GM21786 (cell line): Measurements from ENCODE around the gene MTMR11.
A peak's percentile ranks its signal among the peaks of the same experiment; 100 is the strongest.

Source experiments
- ATAC-seq: cut with Tn5 transposase; IDR thresholded peaks from one replicate; pipeline ENCODE4 v1.9.1; 2021; ENCODE audit not compliant: unreplicated experiment

Gene MTMR11

DNA sequence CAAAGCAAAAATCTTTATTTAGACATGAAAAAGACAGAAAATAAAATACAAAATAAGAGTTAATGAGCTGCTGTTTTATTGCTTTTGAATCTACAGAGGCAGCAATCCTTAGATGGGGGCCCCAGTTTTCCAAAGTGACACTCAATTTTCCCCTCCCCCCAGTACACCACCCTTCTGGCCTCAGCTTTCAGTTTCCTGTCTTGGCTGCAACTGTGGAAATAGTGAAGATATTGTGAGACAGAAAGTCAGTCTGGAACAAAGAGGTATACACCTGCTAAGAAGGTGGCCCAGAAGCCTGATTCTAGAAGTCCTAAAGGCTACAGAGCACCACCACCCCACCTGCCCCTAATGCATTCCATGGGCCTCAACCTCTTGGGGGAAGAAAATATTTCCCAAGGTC, 1.1 kb upstream of the MTMR11 start:
- no peak for ATAC-seq

DNA sequence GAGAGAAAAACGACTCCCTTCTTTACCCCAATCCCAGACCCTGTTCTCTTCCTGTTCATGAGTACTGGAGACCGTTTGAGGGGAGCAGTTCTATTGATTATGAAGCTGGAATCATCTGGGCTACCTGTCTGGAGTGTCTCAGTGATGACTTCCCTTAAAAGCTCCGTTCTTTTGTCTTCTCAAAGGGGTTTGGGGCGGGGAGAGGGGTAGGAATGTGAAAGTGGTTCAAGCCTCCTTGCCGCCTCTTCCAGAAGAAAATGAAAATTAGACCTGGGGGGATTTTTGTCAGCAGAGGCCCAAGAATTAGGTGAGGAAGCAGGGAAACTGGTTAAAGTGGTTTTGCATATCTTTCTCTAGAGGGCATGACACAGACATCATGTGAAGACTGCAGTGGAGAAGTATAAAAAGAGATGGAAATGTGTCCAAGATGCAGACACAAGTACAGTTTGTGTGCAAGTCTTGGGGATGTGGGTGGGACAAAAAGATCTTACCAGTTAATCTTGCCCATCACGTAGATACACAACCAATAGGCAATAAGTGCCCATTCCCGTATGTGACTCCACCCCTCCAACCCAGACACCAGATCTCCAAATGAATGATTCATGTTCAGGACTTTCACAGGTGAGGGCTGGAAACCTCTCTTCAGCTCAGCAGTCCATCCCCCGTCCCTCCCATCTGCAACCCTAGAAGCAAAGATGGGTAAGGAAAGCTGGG, 470 bp upstream of the MTMR11 start:
- no peak for ATAC-seq

DNA sequence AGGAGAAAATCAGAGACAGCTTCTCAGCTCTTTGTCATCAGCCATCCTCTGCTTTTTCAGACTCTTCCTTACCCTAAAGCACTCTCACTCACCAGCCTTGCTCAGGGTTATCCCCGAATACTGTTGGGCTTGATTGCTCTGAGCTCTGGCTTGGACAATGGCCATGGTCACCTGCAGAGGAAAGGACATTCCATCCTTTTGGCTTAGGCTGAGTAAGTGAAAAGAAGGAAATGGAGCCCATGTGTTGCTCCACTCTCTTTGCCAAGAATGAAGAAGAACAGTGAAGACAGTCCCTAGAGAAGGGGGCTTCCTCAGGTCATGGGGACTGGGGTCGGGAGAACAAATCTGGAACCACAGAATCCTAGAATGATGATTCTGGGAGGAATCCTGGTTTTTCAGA, 2.3 kb downstream of the MTMR11 start:
- no peak for ATAC-seq

DNA sequence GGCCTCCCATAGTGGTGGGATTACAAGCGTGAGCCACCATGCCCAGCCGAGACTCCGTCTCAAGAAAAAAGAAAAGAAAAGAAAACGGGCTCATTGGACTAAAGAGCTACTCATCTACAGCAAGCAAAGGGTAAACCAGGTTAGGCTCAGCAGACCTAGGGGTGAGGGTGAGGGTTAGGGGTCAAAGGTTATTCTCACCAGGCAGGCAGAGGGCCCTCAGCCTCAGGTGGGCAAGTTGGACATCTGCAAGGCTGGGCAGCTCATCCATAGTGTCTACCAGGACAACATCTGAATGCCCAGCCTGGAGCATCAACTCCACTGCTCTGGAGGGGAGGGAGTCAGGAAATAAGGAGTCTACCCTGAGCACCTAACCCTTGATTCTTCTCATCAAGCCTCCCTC, 3.5 kb downstream of the MTMR11 start:
- no peak for ATAC-seq

DNA sequence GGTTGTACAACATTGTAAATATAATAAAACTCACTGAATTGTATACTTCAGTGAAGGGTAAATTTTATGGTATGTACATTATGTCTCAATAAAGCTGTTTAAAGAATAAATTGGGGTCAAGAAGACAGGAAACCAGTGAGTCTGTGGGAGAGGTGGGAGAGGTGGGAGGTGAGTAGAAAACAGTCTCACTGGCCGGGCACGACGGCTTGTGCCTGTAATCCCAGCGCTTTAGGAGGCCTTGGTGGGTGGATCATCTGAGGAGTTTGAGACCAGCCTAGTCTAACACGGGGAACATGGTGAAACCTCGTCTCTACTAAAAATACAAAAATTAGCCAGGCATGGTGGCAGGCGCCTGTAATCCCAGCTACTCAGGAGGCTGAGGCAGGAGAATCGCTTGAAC, 4.2 kb downstream of the MTMR11 start:
- ATAC-seq, result no peak

DNA sequence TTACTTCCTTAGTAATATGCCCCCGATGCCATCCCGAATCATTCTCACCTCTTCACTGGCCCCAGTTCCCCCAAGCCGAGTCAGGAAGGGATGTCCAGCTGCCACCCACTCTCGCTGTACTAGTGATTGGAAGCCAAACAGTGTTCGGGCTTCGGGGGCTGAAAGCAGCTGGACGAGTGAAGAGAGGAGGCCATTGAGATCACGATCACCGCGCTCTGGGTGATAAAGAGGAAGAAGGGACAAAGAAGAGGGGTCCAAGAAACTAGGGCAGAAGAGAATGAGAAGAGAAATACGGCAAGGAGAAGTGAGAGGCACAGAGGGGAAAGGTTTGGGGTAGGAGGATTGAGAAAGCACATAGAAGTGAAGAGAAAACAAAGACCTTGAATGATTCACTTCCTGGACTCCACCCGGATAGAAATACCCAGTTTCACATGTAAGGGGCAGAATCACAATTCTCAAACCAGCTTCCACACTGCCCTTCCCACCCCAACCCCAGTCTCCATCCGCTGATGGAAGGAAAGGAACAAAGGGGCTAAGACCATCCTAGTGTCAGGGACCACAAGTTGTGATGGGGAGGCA, 5.4 kb downstream of the MTMR11 start:
- ATAC-seq, result no peak

DNA sequence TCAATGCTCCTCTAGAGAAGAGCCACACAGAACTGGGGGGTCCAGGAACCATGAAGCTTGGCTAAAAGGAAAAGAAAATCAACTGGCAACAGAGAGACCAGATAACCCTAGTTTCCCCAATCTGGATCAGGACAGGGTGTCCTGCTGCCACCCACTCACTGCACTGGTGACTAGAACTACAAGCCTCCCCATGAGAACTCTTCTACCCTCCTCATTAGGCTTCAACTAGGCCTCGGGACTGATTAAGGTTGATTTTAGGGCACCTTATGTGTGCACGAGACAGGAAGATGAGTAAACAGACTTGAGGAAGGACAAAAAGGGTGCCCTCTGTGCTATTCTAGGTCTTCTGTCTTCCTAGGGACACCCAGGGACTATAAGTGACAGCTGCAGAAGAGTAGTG, 6.8 kb downstream of the MTMR11 start:
- ATAC-seq, result no peak

DNA sequence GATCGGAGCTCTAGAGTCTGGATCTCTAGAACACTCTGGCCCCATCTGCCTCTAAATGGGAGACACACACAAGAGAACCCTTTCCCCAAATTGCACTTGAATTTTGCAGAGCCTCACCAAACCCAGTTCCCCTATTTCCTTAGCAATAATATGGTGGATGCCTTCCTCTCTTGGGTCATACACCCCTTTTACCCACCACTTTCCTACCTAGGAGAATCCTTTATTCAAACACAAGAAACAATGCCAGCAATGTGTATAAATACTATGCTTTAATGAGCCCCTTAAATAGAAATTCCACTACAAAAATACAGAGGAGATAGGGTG, 8.3 kb downstream of the MTMR11 start:
- ATAC-seq, result no peak

DNA sequence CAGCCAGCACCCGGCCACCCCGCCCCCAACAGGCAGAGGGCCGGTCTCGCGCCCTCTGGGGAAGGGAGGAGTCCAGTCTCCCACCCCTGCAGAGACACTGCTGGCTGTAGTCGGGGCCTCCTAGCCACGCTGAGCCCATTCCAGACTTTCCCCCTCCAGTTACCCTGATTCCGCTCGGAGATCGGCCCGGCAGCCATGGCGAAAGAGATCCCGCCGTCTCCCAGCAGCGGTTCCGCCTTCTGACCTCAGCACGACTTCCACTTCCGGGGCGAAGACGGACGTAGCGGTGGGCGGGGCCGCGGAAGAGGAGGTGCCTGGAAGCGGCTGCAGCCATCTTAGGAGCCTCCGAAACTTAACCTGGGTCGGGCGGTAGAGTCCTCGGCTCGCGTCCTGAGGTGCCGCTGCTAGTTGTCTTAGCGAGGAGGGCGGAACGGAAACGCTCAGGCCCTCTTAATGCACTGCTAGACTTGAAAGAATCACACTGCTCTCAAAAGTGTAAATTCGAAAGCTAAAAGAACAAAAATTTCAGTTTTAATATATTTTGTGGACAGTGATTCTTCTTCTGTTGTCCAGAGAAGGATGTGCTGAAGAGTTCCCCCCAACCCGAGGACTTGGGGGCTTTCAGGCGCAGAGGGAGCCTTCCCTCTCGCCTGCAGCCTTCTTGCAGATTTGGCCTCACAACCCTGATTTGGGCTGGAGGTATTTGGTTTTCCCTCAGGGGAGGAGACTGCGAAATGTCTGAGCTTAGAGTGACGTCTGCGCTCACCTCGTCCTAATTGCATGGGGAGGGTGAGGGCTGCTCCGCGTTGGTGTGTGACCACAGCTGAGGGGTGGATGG, 8.9 kb downstream of the MTMR11 start, which contains the start of gene SF3B4:
Gene SF3B4 (minus strand): TSS at position 241 of the 838 bp plus-strand sequence. CDS start 44 bp downstream, at position 197.
- peak; percentile 92 for ATAC-seq

DNA sequence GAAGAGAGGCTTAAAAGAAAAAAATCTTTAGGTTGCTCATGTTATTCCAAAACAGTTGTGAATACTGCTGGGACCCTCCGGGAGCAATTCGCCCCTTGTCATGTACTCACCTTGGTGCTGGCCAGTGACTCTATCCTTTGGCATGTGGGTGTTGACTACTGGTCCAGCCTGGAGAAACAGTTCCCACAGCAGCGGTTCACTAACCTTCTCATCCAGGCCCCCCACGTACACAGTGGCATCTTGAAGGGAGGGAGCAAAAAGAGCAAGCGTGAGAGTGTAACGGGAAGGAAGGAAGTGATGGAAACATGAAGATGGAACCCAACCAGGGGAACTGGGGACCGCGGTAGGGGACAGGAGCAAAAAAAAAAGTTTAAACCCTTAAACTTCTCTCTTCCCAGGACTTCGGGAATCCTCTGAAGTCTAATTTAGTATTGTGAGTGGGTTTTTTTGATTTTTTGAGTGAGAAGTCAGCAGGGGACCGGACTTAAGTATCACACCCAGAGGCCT, 9.6 kb downstream of the MTMR11 start:
- ATAC-seq, result no peak

DNA sequence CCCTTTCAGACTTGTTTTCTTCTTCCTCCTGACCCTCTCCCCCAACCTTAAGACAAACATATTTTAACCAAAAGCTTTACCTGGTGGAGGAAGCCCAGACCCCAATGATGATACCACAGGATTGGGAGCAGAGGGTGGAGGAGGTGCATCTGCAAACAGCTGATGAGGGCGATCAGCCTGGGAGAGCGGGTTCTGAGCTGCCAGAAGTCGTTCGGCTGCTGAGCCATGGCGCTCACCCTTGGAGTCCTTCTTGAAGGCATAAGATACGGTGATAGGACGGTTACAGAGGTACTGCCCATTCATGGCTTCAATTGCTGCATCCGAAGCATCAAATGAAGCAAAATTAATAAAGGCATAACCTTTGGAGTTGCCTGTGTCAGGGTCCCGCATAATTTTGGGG, 10.4 kb downstream of the MTMR11 start:
- no peak for ATAC-seq

DNA sequence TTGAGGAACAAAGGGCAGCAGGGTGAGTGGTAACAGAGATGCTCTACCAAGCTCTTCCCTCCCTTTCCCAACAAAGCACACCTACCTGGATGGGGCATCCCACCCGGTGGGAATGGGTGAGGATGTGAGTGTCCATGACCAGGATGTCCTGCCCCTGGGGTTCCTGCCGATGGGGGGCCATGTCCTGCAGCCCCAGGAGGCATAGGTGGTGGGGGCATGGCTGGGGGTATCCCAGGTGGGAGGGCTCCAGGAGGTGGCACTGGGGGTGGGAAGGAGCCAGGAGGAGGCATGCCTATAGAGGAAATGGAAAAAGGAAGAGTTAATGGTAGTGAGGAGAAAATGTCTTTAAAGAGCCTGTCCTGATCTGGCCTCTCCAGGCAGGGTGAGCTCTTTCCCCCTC, 10.9 kb downstream of the MTMR11 start:
- ATAC-seq, result no peak

DNA sequence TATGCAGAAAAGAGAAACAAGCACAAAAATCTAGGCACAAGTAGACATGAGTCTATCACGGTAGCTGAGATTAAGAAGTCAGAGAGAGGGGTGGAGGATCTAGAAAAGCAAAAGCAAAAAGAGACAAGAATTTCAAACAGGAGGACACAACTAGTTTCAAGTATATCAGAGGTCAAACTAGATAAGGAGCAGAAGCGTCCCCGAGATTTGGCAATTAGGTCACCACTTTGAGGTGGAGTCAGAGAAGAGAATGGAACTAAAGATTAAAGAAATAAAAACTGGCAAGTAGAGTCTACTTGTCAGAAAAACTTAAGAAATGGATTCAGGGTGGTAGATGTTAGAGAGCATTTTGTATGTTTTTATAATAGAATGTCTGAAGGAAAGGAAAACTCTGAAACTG, 11.3 kb downstream of the MTMR11 start:
- no peak for ATAC-seq

DNA sequence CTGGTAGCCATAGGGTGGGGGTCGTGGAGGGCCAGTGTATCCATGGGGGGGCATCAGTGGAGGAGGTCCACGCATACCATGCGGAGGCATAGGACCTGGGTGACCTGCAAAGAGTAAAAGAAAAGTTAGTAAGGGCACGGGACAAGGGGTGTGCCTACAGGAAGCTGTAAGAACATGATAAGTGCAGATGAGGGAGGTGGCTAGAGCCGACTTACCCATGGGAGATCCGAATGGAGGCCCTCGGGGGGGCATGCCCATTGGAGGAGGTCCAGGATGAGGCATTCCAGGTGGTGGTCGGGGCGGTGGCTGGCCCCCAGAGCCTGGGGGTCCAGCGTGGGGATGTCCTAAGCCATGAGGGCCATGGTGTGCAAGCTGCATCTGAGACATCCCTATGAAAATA, 13.1 kb downstream of the MTMR11 start:
- no peak for ATAC-seq

DNA sequence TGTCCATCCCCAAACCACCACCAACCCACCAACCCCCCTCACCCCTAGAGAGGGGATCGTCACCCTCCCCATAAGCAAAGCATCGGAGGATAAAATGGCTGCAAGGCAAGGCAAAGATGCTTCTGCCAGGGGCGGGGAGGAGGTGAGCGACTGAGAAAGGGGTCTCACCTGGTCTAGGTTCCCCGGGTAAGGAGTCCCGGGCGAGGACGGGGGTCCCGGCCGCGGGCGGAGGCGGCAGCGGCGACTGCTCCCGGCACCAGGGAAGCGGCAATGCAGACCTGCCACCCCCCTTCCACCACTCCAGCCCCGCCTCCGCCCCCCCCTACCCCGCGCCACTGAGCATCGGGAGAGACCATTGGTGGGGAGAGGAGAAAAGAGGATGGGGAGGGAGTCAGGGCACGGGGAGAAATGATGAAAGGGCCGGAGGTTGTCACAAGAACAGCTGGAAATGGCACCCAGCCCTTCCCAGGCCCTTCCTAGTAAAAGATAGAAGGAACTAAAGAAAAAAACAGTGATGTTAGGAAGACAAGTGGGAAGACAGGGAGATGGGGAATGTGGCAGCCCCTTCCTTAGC, 19.0 kb downstream of the MTMR11 start, which contains the start of gene SV2A:
Gene SV2A (minus strand): TSS at position 274 of the 574 bp plus-strand sequence. CDS start 4,004 bp downstream, outside the sequence.
- no peak for ATAC-seq

DNA sequence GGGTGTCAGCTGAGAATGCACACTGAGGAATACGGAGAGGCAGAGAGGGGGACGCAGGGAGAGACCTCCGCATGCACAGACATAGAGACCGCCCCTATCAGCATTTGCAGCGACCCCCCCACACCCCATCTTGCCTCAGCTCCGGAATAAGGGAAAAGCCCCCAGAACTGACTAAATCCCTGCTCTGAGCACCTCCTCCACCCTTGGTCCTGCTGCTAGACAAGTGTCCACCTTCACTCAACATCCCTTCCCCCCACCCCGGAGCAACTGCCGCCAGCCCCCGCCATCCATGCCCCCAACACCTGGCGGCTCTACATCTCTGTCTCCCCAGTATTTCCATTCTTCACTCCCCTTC, 19.8 kb downstream of the MTMR11 start:
- no peak for ATAC-seq

DNA sequence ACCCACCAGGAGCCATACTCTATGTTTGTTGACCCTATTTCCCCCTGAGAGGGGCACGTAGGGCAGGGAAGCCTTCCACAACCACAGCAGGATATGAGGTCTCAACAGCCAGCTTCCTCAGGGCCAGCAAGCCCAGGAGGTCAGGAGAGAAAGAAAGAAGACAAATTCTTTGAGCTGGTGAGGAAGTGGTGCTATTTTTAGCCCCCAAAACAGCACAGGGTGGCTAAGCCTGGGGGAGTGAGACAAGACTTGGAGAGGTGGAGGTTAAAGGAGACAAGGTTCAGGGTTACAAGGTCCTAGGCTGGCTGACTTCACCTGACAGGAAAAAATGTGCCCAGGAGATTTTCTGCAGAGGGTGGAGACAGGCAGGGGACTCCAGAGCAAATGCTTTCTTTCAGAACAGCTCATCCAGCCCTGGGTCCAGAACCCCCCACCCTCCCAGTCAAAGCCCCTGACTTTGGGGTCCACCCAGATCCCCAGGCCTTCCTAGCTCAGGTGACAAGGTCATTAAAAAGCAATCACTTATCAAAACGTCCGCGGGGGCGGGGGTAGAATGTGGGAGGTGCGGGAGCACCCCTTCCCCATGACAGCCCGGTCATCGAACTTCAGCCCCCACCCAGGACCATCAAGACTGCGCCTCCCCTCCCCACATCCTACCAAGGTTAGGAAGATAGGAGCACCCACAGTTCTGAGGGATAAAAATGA, 20.3 kb downstream of the MTMR11 start:
- ATAC-seq, result no peak

DNA sequence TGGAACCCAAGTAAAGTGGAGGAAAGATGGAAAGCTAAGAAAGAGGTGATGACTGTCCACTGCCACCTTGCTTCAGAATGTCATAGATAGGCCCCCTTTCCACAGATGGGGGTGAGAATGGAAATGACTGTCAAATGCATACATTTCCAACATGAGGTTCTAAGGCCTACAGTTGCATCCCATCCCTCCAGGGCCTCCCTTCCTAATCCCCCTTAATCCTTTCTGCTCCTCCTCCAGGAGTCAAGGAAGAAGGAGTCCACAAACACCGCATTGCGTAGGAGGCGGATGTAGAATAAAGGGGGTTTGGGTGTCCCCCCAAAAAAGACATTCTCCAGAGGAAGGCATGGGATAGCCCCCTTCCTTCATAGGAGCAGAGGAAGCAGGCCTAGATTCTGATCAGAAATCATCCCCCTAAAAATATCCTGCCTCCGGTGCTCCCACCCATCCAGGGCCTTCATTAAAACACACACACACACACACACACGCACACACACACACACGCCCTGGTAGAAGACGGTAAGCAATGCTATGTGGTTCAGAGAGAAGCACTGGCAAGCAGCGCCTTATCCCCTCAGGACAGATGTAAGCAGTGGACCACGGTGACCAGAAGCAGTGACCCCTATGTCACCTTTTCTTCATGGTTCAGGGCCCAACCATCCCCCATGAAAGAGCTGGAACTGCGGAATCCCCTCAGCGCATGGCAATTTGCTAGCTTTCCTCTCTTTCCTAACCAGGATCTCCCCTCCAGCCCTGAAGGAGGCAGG, 21.1 kb downstream of the MTMR11 start:
- no peak for ATAC-seq

DNA sequence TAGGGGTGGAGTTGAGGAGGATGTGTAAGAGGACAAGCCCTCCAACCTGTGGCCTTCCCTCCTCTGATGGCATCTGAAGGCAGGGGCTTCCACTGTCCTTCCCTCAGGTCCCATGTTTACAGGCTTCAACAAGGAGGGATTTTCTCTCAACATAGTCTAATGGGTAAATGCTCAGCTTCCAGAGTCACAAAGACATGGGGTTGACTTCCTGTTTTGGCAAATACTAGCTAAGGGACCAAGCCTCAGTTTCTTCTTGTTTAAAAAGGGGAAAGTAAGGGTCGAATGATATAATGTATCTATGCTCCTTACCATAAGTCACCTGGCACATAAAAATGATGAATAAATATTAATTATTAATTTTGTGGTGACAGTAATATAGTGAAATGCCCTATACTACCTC, 22.1 kb downstream of the MTMR11 start:
- no peak for ATAC-seq

DNA sequence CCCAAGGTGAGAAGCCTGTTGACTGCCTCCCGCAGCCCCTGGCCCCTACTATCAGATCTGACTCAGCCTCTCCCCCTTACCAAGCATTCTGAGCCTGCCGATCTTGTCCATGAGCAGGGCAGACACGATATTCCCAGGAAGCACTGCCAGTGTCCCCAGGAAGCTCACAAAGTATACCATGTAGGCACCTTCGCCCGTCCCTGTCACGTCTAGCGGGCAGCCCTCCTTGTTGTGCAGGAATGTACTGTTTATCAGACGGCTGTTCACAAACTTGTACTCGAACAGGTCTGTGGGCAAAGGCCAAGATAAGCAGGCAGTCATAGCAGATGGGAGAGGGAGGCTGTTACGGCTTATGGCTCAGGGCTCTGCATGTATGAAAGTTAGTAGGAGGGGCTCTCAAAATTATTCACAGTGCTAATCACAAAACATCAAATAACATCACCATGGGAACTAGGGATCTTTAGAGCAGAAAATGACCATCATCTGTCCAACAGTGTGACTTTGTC, 30.1 kb downstream of the MTMR11 start:
- no peak for ATAC-seq
